A549 (cell line): ENCODE results near the gene ERAP2. TPM values are rescaled to one million over a fixed set of nuclear protein-coding genes. Genes with fewer than 3 reads are reported as not detected.

Experiments
- ATAC-seq, 2 experiments: fragments of 200-7000 bp in 1 of 2; fragments of >200 bp in 1 of 2; cut with Nextera tagmentation in 1 of 2; cut with Tn5 transposase in 1 of 2; 3 replicates each; pipeline versions ENCODE4 v1.8.0 to v1.9.1; 2018 to 2020; ENCODE audit warnings: mild to moderate bottlenecking in 1 of 2, moderate library complexity in 1 of 2
- CTCF ChIA-PET: fragments of 300-600 bp; sonication (Branson Sonifier 250); formaldehyde crosslinking; extraction: SDS; loops from one replicate; lab custom pipeline; 2021; ENCODE audit warnings: antibody characterized with exemption, inconsistent platforms; lab: Yijun Ruan, JAX
- POLR2A ChIA-PET: fragments of 350-600 bp; formaldehyde crosslinking; extraction: SDS; loops from one replicate; lab custom pipeline; 2021; ENCODE audit warnings: antibody characterized with exemption, inconsistent platforms; lab: Yijun Ruan, JAX
- DNase-seq, 2 experiments: peaks; one replicate each; pipeline versions ENCODE4 v3.0.0 to v3.0.0-alpha.2; 2011 to 2016; ENCODE audit warnings: low read depth in 1 of 2, low spot score in 1 of 2
- FAIRE-seq: peaks from 2 replicates; lab custom pipeline; 2011; peaks lifted over from hg19 to GRCh38; lab: Jason Lieb, UNC
- H3K27ac ChIP-seq, 2 experiments: fragments of >200 bp; sonication (Bioruptor Twin); formaldehyde crosslinking; 3 replicates each; pipeline ENCODE4 v1.5.1; 2016 to 2017
- H3K4me1 ChIP-seq: fragments of >200 bp; sonication (Bioruptor Twin); formaldehyde crosslinking; 3 replicates; pipeline ENCODE4 v1.6.1; 2016
- H3K4me2 ChIP-seq: fragments of >200 bp; sonication (Bioruptor Twin); formaldehyde crosslinking; 3 replicates; pipeline ENCODE4 v1.6.1; 2016
- H3K4me3 ChIP-seq: fragments of >200 bp; sonication (Bioruptor Twin); formaldehyde crosslinking; 3 replicates; pipeline ENCODE4 v1.5.1; 2016
- H3K9me3 ChIP-seq: fragments of >200 bp; sonication (Bioruptor Twin); formaldehyde crosslinking; 3 replicates; pipeline ENCODE4 v1.6.1; 2016
- CBX2 ChIP-seq: fragments of 200-600 bp; sonication (generic); IDR thresholded peaks from 2 replicates; pipeline ENCODE4 v1.6.1; 2016; ENCODE audit warnings: low read depth, mild to moderate bottlenecking, borderline replicate concordance
- CBX8 ChIP-seq: fragments of 200-600 bp; sonication (generic); IDR thresholded peaks from 2 replicates; pipeline ENCODE4 v1.6.1; 2016
- CEBPB ChIP-seq, 2 experiments: fragments of >200 bp in 1 of 2; sonication (Bioruptor Twin) in 1 of 2; formaldehyde crosslinking in 1 of 2; IDR thresholded peaks; 2 replicates each; pipeline ENCODE4 v1.6.1; 2012 to 2016
- CHD2 ChIP-seq: fragments of 150-350 bp; IDR thresholded peaks from 2 replicates; pipeline ENCODE4 v1.6.1; 2014; ENCODE audit warnings: low read length; ENCODE audit not compliant: partially characterized antibody
- ESRRA ChIP-seq: fragments of 150-350 bp; IDR thresholded peaks from 2 replicates; pipeline ENCODE4 v1.6.1; 2014; ENCODE audit warnings: mild to moderate bottlenecking, low read length, borderline replicate concordance
- FOSB ChIP-seq: fragments of 250-450 bp; sonication (Bioruptor Pico); IDR thresholded peaks from 2 replicates; pipeline ENCODE4 v1.5.0; 2020; ENCODE audit warnings: mild to moderate bottlenecking, moderate library complexity
- FOXS1 ChIP-seq: fragments of 250-450 bp; sonication (Bioruptor Pico); IDR thresholded peaks from 2 replicates; pipeline ENCODE4 v1.5.0; 2020; ENCODE audit warnings: mild to moderate bottlenecking, moderate library complexity
- HES2 ChIP-seq: fragments of >200 bp; sonication (Bioruptor Twin); formaldehyde crosslinking; IDR thresholded peaks from 2 replicates; pipeline ENCODE4 v1.6.1; 2016
- HEYL ChIP-seq: fragments of 250-450 bp; sonication (Bioruptor Pico); IDR thresholded peaks from 2 replicates; pipeline ENCODE4 v1.8.0; 2021; ENCODE audit warnings: mild to moderate bottlenecking, moderate library complexity
- HOXA7 ChIP-seq: fragments of 250-450 bp; sonication (Bioruptor Pico); IDR thresholded peaks from 2 replicates; pipeline ENCODE4 v1.5.0; 2020; ENCODE audit warnings: mild to moderate bottlenecking, moderate library complexity
- HOXB13 ChIP-seq: fragments of 250-450 bp; sonication (Bioruptor Pico); IDR thresholded peaks from 2 replicates; pipeline ENCODE4 v1.5.0; 2020; ENCODE audit warnings: low read depth, mild to moderate bottlenecking, moderate library complexity
- HOXB5 ChIP-seq: fragments of 250-450 bp; sonication (Bioruptor Pico); IDR thresholded peaks from 2 replicates; pipeline ENCODE4 v1.5.0; 2020; ENCODE audit warnings: mild to moderate bottlenecking, moderate library complexity
- JUNB ChIP-seq: fragments of >200 bp; sonication (Bioruptor Twin); formaldehyde crosslinking; IDR thresholded peaks from 2 replicates; pipeline ENCODE4 v1.6.1; 2016
- KDM1A ChIP-seq: fragments of 200-600 bp; sonication (generic); IDR thresholded peaks from 2 replicates; pipeline ENCODE4 v1.6.1; 2016; ENCODE audit warnings: low read depth, mild to moderate bottlenecking
- MAFK ChIP-seq: fragments of 450-650 bp; IDR thresholded peaks from 2 replicates; pipeline ENCODE4 v1.6.1; 2014; ENCODE audit not compliant: partially characterized antibody
- NFE2L2 ChIP-seq: fragments of 150-350 bp; conservative IDR thresholded peaks from 2 replicates; pipeline ENCODE4 v1.6.1; 2014; ENCODE audit warnings: low read length
- NPAS2 ChIP-seq: fragments of 250-450 bp; sonication (Bioruptor Pico); IDR thresholded peaks from 2 replicates; pipeline ENCODE4 v1.8.0; 2022; ENCODE audit warnings: mild to moderate bottlenecking, moderate library complexity, borderline replicate concordance
- PHF8 ChIP-seq: fragments of 200-600 bp; sonication (generic); IDR thresholded peaks from 2 replicates; pipeline ENCODE4 v1.6.1; 2016; ENCODE audit warnings: low read depth, mild to moderate bottlenecking, antibody characterized with exemption, moderate library complexity, borderline replicate concordance
- POLR2AphosphoS2 ChIP-seq: conservative IDR thresholded peaks from 2 replicates; pipeline ENCODE4 v1.6.1; 2012; ENCODE audit warnings: low read length, improper control_type of control experiment, inconsistent platforms
- RARB ChIP-seq: fragments of 250-450 bp; sonication (Bioruptor Pico); IDR thresholded peaks from 2 replicates; pipeline ENCODE4 v1.8.0; 2021; ENCODE audit warnings: mild to moderate bottlenecking, moderate library complexity
- RCOR1 ChIP-seq: fragments of 150-350 bp; IDR thresholded peaks from 2 replicates; pipeline ENCODE4 v1.6.1; 2014; ENCODE audit warnings: antibody characterized with exemption, low read length, low read depth
- RNF2 ChIP-seq: fragments of 200-600 bp; sonication (generic); IDR thresholded peaks from 2 replicates; pipeline ENCODE4 v1.6.1; 2016; ENCODE audit warnings: low read depth, mild to moderate bottlenecking, antibody characterized with exemption, moderate library complexity, borderline replicate concordance
- SMC3 ChIP-seq: fragments of >200 bp; sonication (Bioruptor Twin); formaldehyde crosslinking; IDR thresholded peaks from 3 replicates; pipeline ENCODE4 v1.6.1; 2018; ENCODE audit warnings: inconsistent platforms
- SREBF2 ChIP-seq: fragments of 450-650 bp; IDR thresholded peaks from 2 replicates; pipeline ENCODE4 v1.6.1; 2014; ENCODE audit warnings: mild to moderate bottlenecking, moderate library complexity
- TFCP2L1 ChIP-seq: fragments of 250-450 bp; sonication (Bioruptor Pico); IDR thresholded peaks from 2 replicates; pipeline ENCODE4 v1.5.0; 2021; ENCODE audit warnings: mild to moderate bottlenecking
- ZC3H11A ChIP-seq: fragments of 450-650 bp; IDR thresholded peaks from 2 replicates; pipeline ENCODE4 v1.6.1; 2014; ENCODE audit warnings: antibody characterized with exemption, mild to moderate bottlenecking
- ZFP36 ChIP-seq: fragments of 450-650 bp; IDR thresholded peaks from 2 replicates; pipeline ENCODE4 v1.6.1; 2014; ENCODE audit warnings: borderline replicate concordance; ENCODE audit not compliant: partially characterized antibody
- ZNF302 ChIP-seq: fragments of 250-450 bp; sonication (Bioruptor Pico); IDR thresholded peaks from 2 replicates; pipeline ENCODE4 v1.9.0; 2021; ENCODE audit warnings: inconsistent platforms, mild to moderate bottlenecking, moderate library complexity
- ZSCAN20 ChIP-seq: fragments of 250-450 bp; sonication (Bioruptor Pico); IDR thresholded peaks from 2 replicates; pipeline ENCODE4 v1.8.0; 2022; ENCODE audit warnings: mild to moderate bottlenecking, moderate library complexity
- WGBS: methylation state at CpG from one replicate; pipeline ENCODE4 v1.1.6; 2017; ENCODE audit errors: missing lambda C conversion rate; 5-methylcytosine and 5-hydroxymethylcytosine counted together
- polyA plus RNA-seq, 4 experiments: library from polyadenylated mRNA; depleted of rRNA in 3 of 4; stranded (reverse); fragments of >200 nt; fragmentation: RNase III in 1 of 4; extraction: RNeasy Plus Mini Kit Qiagen cat#74134 plus additional on column Dnase treatment in 1 of 4; gene quantifications; 2 replicates in 3 of 4; 3 replicates in 1 of 4; pipeline ENCODE4 v1.2.3, GENCODE V29; 2011 to 2017
- TF ChIP-seq, protein P1 (sequence below): IDR thresholded peaks from 2 replicates; pipeline ENCODE4 v1.6.1; 2012; ENCODE audit warnings: low read depth, borderline replicate concordance

ERAP2 gene
- polyA plus RNA-seq, 2 of the 4 experiments (the other 2 are of a cell fraction) = 1.0 to 2.2 TPM

DNA sequence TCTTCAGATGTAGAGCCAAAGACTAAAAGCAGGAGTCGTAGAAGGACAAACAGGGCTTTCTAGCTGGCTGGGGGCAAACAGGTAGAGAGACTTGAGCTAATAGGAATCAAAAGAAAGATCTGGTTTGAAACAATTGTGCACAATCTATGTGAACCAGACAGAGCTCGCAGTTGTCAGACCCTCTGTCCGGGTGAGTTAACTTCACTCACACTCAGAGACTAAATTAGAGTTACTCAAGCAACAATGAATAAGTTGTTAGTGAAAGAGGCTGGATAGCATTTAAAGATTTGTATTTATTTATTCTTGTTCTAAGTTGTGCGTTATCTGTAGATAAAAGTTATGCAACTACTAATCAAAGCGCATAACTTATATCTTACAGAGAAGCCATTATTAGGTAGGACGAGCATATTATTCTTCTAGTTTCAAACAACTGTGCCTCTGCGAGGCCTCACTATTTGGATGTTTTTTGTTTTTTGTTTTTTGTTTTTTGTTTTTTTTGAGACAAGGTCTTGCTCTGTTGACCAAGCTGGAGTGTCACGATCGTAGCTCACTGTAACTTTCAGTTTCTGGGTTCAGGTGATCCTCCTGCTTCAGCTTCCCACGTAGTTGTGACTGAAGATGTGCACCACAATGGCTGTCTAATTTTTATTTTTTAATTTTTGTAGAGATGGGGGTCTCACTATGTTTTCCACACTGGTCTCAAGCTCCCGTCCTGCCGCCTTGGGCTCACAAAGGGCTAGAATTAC is 46.4 kb downstream of the ERAP2 start:
- CTCF ChIA-PET = no interaction called here
- FAIRE-seq (no peak), DNase-seq (no peak), ATAC-seq (no peak)
- POLR2A ChIA-PET = interaction anchor here (0.6 kb wide), 1 partner anchor 115 kb away, joined by 3 read pairs; the partner anchor contains the start of gene ERAP1
- no peaks in the 10 kb centered on the region for H3K9me3 ChIP-seq
- WGBS = 91% methylated on average over 12 of the region's 12 CpGs
- TF ChIP-seq ZNF302 (CRISPR knock-in tag) = no peak
- no peak for TF ChIP-seq HOXB5 (CRISPR knock-in tag)
- no peak for TF ChIP-seq NFE2L2
- no peak for TF ChIP-seq RARB (CRISPR knock-in tag)
- TF ChIP-seq TFCP2L1 (CRISPR knock-in tag) = no peak
- TF ChIP-seq POLR2AphosphoS2 = no peak
- TF ChIP-seq, protein P1, sequence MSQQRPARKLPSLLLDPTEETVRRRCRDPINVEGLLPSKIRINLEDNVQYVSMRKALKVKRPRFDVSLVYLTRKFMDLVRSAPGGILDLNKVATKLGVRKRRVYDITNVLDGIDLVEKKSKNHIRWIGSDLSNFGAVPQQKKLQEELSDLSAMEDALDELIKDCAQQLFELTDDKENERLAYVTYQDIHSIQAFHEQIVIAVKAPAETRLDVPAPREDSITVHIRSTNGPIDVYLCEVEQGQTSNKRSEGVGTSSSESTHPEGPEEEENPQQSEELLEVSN = no peak
- no peak for TF ChIP-seq JUNB
- TF ChIP-seq CBX2 = no peak
- no peak for TF ChIP-seq RNF2
- TF ChIP-seq NPAS2 = no peak
- no peak for TF ChIP-seq SMC3
- no peak for TF ChIP-seq HOXB13
- no peak for TF ChIP-seq FOSB (CRISPR knock-in tag)
- TF ChIP-seq PHF8 = no peak
- no peak for TF ChIP-seq MAFK
- TF ChIP-seq CEBPB (IDR thresholded peaks at IDR 0.05) = no peak
- no peak for TF ChIP-seq CBX8
- no peak for TF ChIP-seq ESRRA
- TF ChIP-seq SREBF2 = no peak
- no peak overlapping the region for H3K4me2 ChIP-seq
- H3K27ac ChIP-seq = no peak overlapping the region
- H3K4me1 ChIP-seq = no peaks in the 10 kb centered on the region
- H3K4me3 ChIP-seq = no peak overlapping the region

DNA sequence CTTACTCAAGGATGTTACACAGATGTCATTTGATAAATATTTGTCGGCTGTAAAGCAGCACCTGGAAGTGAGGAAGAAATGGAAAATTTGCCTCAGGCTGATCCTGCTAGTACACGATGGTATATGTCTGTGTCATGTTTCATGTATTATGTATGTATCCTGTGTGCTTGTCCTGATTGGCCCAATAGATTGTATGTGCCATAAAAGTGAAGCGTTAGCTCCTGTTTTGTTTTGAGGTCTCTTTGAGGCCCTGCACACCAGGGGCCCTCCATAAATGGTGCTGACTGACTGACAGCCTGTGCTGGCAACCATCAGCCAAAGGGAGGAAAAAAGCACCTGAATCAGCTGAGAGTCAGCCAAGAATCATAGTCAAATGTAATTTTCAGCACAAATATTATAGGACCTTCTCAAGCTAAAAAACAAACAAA is 47.7 kb downstream of the ERAP2 start:
- CTCF ChIA-PET = interaction anchor here (0.6 to 1.2 kb wide), 4 partner anchors 15 to 240 kb away, joined by 3 to 4 read pairs (median 3); no protein-coding TSS in a partner anchor
- 80% methylated on average over 3 of the region's 3 CpGs for WGBS
- POLR2A ChIA-PET = no interaction called here
- ATAC-seq = no peak
- no peak overlapping the region for H3K4me3 ChIP-seq
- H3K4me2 ChIP-seq = no peak overlapping the region
- TF ChIP-seq CBX2 = no peak
- TF ChIP-seq KDM1A = no peak
- TF ChIP-seq ZC3H11A = no peak
- TF ChIP-seq NFE2L2 = no peak
- TF ChIP-seq HES2 = no peak
- no peak for TF ChIP-seq CHD2
- no peak for TF ChIP-seq ZFP36
- no peak for TF ChIP-seq ZSCAN20 (CRISPR knock-in tag)
- no peak for TF ChIP-seq SREBF2
- no peak for TF ChIP-seq FOXS1
- no peak for TF ChIP-seq RCOR1
- TF ChIP-seq HEYL (CRISPR knock-in tag) = no peak
- no peak for TF ChIP-seq HOXA7 (CRISPR knock-in tag)
- TF ChIP-seq, all 56 proteins: peak for 0
- no peak overlapping the region for H3K27ac ChIP-seq
- H3K4me1 ChIP-seq = no peaks in the 10 kb centered on the region
- no peak for FAIRE-seq
- no peak for DNase-seq
- H3K9me3 ChIP-seq = no peaks in the 10 kb centered on the region
